Epithelial cell of alveolus of lung (primary cell): ENCODE data around the gene TMEM175. TPM values are rescaled to one million over a fixed set of nuclear protein-coding genes. Genes with fewer than 3 reads are reported as not detected.

Experiments used
- total RNA-seq: library from RNA; depleted of rRNA; stranded (reverse); fragments of >200 nt; gene quantifications from 2 replicates; pipeline ENCODE4 v1.2.1, GENCODE V29; 2015

TMEM175 gene
- 11.0 and 33.9 TPM in 2 replicates for total RNA-seq

GRCh38 chr4:931960-932712 is at the start of gene TMEM175, which contains the start of gene GAK:
Gene TMEM175 (plus strand): TSS chr4:932460. CDS start chr4:947740, 15,280 bp downstream.
Gene GAK (minus strand): TSS chr4:932316. CDS start chr4:932187, 129 bp downstream.

GRCh38 chr4:973431-974397 is 41.5 kb downstream of the TMEM175 start, which contains the start of gene DGKQ:
Gene DGKQ (minus strand): TSS chr4:973569. CDS start chr4:973482, 87 bp downstream.

GRCh38 chr4:986879-987623 is 54.8 kb downstream of the TMEM175 start, which contains the start of gene IDUA:
Gene IDUA (plus strand): TSS chr4:987044. CDS start chr4:987085, 41 bp downstream.

GRCh38 chr4:993111-994029 is 61.1 kb downstream of the TMEM175 start, which contains the start of gene SLC26A1:
Gene SLC26A1 (minus strand): TSS chr4:993404. CDS start chr4:991703, 1,701 bp downstream.

Other genes starting within 250 kb of the TMEM175 start
- gene SLC49A3, start 243.3 kb upstream of the TMEM175 start, total RNA-seq = 4.6 and 12.5 TPM in 2 replicates
- 30.6 and 49.3 TPM in 2 replicates for gene PCGF3, start 226.6 kb upstream of the TMEM175 start, total RNA-seq
- 0.24 TPM in 1 of 2 replicates, not detected in the other for gene CPLX1, start 106.3 kb upstream of the TMEM175 start, total RNA-seq
- 64.1 and 77.5 TPM in 2 replicates for gene GAK, start 144 bp upstream of the TMEM175 start, total RNA-seq
- gene DGKQ, start 41.1 kb downstream of the TMEM175 start, total RNA-seq = 8.7 and 11.4 TPM in 2 replicates
- 3.7 and 7.2 TPM in 2 replicates for gene IDUA, start 54.6 kb downstream of the TMEM175 start, total RNA-seq
- not detected in 2 replicates for gene SLC26A1, start 60.9 kb downstream of the TMEM175 start, total RNA-seq
- gene FGFRL1, start 79.2 kb downstream of the TMEM175 start, total RNA-seq = 33.1 and 34.7 TPM in 2 replicates
- gene RNF212, start 181.1 kb downstream of the TMEM175 start, total RNA-seq = not detected in 2 replicates
- gene SPON2, start 240.1 kb downstream of the TMEM175 start, total RNA-seq = 194 and 850 TPM in 2 replicates